Frontal cortex (tissue), 4 donors: ENCODE results near the gene PCOLCE2. TPM values are rescaled to one million over a fixed set of nuclear protein-coding genes. Genes with fewer than 3 reads are reported as not detected.
"Not testable (repeated sequence)": the region's sequence is repeated elsewhere in the genome, so short reads cannot be mapped to it uniquely, and the experiment has no call there.

Experiments
- DNase-seq, 2 donors: peaks; one replicate each; pipeline ENCODE4 v3.0.0; 2012; ENCODE audit warnings: low spot score in 2 of 2
- FAIRE-seq: peaks from 2 replicates; lab custom pipeline; 2012; peaks lifted over from hg19 to GRCh38; lab: Jason Lieb, UNC
- total RNA-seq: library from RNA; depleted of rRNA; stranded (reverse); fragments of >200 nt; gene quantifications from one replicate; pipeline ENCODE4 v1.2.3, GENCODE V29; 2014
- donor health status: control.
- donor health status: control.
- donor health status: control.

Gene PCOLCE2
- total RNA-seq, 1 donor from 2014 or later = 6.9 TPM

- DNase-seq (no peak), FAIRE-seq (no peak)
These were observed 16.0 kb upstream of the PCOLCE2 start for GRCh38 chr3:142904639-142905436.

- FAIRE-seq (no peak), DNase-seq (no peak)
These were observed 13.5 kb upstream of the PCOLCE2 start for GRCh38 chr3:142902356-142902755.

GRCh38 chr3:142898346-142899213, 9.7 kb upstream of the PCOLCE2 start:
- FAIRE-seq (no peak), DNase-seq (no peak)

- FAIRE-seq (no peak), DNase-seq (no peak)
These were observed 8.9 kb upstream of the PCOLCE2 start for GRCh38 chr3:142897807-142898206.

GRCh38 chr3:142896996-142897395, 8.1 kb upstream of the PCOLCE2 start:
- DNase-seq (no peak), FAIRE-seq (no peak)

GRCh38 chr3:142896201-142896755, 7.4 kb upstream of the PCOLCE2 start:
- no peak for DNase-seq
- FAIRE-seq = no peak

GRCh38 chr3:142894493-142894892, 5.6 kb upstream of the PCOLCE2 start:
- DNase-seq = no peak

GRCh38 chr3:142892714-142893113, 3.8 kb upstream of the PCOLCE2 start:
- FAIRE-seq = no peak
- DNase-seq = no peak

More at GRCh38 chr3:142894493-142894892, 5.6 kb upstream of the PCOLCE2 start:
- FAIRE-seq = no peak

- DNase-seq (no peak), FAIRE-seq (no peak)
These were observed 1.7 kb upstream of the PCOLCE2 start for GRCh38 chr3:142890592-142890991.

- FAIRE-seq (no peak), DNase-seq (no peak)
These were observed 530 bp upstream of the PCOLCE2 start for GRCh38 chr3:142889212-142890014.

- peak in 1 of 2 donors; percentile 39 for DNase-seq
- FAIRE-seq = no peak
These were observed 793 bp downstream of the PCOLCE2 start for GRCh38 chr3:142888099-142888480.

- no peak for FAIRE-seq
- no peak for DNase-seq
These were observed 1.9 kb downstream of the PCOLCE2 start for GRCh38 chr3:142886940-142887339.

GRCh38 chr3:142886021-142886420, 2.9 kb downstream of the PCOLCE2 start:
- DNase-seq (no peak), FAIRE-seq (no peak)

GRCh38 chr3:142884531-142884930, 4.4 kb downstream of the PCOLCE2 start:
- no peak for FAIRE-seq

GRCh38 chr3:142883534-142883933, 5.3 kb downstream of the PCOLCE2 start:
- not testable (repeated sequence) for DNase-seq, FAIRE-seq

More at GRCh38 chr3:142884531-142884930, 4.4 kb downstream of the PCOLCE2 start:
- DNase-seq = no peak

GRCh38 chr3:142881445-142882224, 7.2 kb downstream of the PCOLCE2 start:
- DNase-seq (no peak), FAIRE-seq (no peak)

- no peak for DNase-seq
- FAIRE-seq = no peak
These were observed 10.1 kb downstream of the PCOLCE2 start for GRCh38 chr3:142878649-142879300.

- DNase-seq (no peak), FAIRE-seq (no peak)
These were observed 12.5 kb downstream of the PCOLCE2 start for GRCh38 chr3:142876417-142876816.
